Measurements from ENCODE around the gene PPP1R26.
"Not testable (repeated sequence)": the region's sequence is repeated elsewhere in the genome, so short reads cannot be mapped to it uniquely, and the experiment has no call there.

The PPP1R26 gene, protein sequence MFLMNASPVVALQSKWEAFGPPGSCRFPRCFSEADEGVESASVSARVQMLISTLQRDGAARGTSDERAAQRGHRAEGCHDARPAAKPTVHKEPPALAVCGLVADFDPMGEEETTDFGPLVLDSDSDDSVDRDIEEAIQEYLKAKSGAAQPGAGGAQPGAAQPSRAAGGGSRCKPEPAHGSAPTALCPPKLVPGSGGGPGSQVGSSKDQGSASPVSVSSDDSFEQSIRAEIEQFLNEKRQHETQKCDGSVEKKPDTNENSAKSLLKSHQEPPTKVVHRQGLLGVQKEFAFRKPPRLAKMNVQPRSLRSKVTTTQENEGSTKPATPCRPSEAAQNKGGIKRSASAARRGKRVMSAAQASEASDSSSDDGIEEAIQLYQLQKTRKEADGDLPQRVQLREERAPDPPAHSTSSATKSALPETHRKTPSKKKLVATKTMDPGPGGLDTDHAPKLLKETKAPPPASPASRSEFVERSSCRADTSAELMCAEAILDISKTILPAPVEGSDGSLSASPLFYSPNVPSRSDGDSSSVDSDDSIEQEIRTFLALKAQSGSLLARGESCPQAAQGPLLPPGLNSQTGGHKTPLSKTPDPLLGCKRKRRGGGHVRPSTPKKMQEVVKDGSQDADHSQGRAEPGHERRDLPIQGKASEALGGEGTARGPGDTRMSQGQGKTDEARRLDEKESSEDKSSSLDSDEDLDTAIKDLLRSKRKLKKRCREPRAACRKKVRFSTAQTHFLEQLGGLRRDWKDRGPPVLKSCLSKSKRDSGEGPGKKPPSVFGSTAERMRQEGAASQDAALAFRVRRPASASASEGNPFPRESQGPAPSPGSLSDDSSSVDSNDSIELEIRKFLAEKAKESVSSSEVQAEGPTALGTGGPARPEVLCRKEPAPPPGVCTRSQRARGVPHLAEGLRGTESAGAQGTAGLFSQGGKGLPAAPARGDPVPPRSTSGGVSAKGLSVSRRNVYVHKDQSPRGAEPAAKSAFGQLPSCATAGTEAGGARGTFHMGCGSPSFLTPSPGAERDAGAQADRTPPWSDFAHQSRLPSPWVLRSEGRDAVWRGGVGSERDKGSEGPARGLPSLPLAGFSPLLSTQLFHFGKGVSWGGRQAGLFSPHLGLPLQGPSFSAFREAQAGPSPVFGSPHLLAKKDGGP (N-terminal part only)

GRCh38 chr9:135479469-135480052 lies at the start of gene PPP1R26:
TSS of gene PPP1R26 (plus strand) at chr9:135479782. CDS start at chr9:135484511, 4,729 bp downstream.
- H3K4me3 ChIP-seq (ENCODE audit: low read length), result peak within 1 kb of the TSS; percentile 74
- DNase-seq (ENCODE audit: low read depth), result no peak
- no peak for TF ChIP-seq CTCF (conservative IDR thresholded peaks at IDR 0.05; ENCODE audit: low read length)

GRCh38 chr9:135437259-135437658 lies 42.3 kb upstream of the PPP1R26 start:
- H3K4me3 ChIP-seq (ENCODE audit: low read length), result no peak overlapping the region
- TF ChIP-seq CTCF (conservative IDR thresholded peaks at IDR 0.05; ENCODE audit: low read length), result no peak
- no peak for DNase-seq (ENCODE audit: low read depth)

GRCh38 chr9:135437696-135438095 lies 41.9 kb upstream of the PPP1R26 start:
- not testable (repeated sequence) for H3K4me3 ChIP-seq (ENCODE audit: low read length); DNase-seq (ENCODE audit: low read depth)

DNA sequence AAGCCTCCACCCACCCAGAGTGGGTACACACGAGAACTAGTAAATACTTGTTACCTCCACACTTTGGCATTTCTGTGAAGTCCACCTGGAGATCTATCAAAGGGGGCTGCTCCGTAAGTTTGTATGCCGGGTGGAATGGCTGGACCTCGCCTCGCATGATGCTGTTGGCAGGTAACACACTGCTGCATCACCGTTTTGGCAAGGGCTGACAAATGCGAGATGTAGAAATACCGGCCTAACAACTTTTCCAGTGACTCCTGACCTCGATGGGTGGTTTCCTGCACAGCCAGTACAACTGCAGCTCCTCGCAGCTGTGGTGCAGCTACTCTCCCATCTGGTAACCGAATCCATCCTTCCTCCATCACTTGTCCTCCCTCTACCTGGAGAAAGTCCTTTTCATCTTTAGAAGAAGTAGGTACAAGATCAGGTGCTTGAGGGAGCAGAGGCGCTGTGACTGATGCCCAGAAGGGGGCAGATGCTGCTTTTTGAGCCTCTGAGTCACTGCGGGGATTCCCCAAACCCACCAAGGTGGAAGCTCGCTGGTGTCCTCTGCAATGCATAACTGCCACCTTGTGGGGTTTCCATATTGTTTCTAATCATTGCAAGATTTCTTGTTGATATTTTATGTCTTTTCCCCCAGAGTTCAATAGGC lies 40.9 kb upstream of the PPP1R26 start:
- not testable (repeated sequence) for H3K4me3 ChIP-seq (ENCODE audit: low read length); DNase-seq (ENCODE audit: low read depth)

DNA sequence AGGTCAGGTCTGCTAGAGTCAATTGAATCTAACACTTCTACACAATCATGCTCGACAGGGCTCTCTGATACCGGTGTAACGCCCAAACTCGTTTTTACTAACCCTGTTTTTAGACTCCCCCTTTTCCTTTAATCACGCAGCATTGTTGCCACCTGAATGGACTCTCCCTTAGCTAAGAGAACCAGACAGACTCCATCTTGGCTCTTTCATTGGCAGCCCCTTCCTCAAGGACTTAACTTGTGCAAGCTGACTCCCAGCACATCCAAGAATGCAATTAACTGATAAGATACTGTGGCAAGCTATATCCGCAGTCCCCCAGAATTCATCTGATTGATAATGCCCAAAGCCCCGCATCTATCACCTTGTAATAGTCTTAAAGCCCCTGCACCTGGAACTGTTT lies 40.1 kb upstream of the PPP1R26 start:
- H3K4me3 ChIP-seq (ENCODE audit: low read length); DNase-seq (ENCODE audit: low read depth): not testable (repeated sequence)

DNA sequence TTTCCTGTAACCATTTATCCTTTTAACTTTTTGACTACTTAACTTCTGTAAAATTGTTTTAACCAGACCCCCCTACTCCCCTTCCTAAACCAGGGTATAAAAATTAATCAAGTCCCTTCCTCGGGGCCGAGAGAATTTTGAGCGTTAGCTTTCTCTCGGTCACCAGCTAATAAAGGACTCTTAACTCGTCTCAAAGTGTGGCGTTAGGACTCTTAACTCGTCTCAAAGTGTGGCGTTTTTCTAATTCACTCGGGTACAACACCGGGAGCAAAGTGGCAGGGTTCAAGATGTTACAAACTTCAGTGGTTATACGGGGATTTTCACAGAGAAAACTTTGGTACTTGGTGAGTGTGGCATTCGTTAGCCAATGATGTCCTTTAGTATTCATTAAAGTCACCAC lies 39.7 kb upstream of the PPP1R26 start:
- no peak for DNase-seq (ENCODE audit: low read depth)
- no peak overlapping the region for H3K4me3 ChIP-seq (ENCODE audit: low read length)
- no peak for TF ChIP-seq CTCF (conservative IDR thresholded peaks at IDR 0.05; ENCODE audit: low read length)

GRCh38 chr9:135440620-135441019 lies 39.0 kb upstream of the PPP1R26 start:
- DNase-seq (ENCODE audit: low read depth), result no peak
- no peak overlapping the region for H3K4me3 ChIP-seq (ENCODE audit: low read length)
- TF ChIP-seq CTCF (conservative IDR thresholded peaks at IDR 0.05; ENCODE audit: low read length), result peak; percentile 7; the same call in 1 of the 2 replicates

GRCh38 chr9:135441105-135442071 lies 38.2 kb upstream of the PPP1R26 start:
- not testable (repeated sequence) for H3K4me3 ChIP-seq (ENCODE audit: low read length); DNase-seq (ENCODE audit: low read depth)
